Gastrocnemius medialis (tissue), 4 donors: ENCODE data around the gene PPFIA2. TPM values are rescaled to one million over a fixed set of nuclear protein-coding genes. Genes with fewer than 3 reads are reported as not detected.

Experiments used
- ATAC-seq, 2 donors: fragments of 150-250 bp; one replicate each; pipeline ENCODE4 v1.9.1; 2016
- DNase-seq, 2 donors: peaks; one replicate each; pipeline ENCODE4 v3.0.0-alpha.2; 2019
- H3K27ac ChIP-seq, 4 donors: fragments of 200-600 bp; sonication (generic); 1 replicate in 1 of 4; 2 replicates in 3 of 4; pipeline ENCODE4 v1.5.1; 2016 to 2018; ENCODE audit warnings: mild to moderate bottlenecking in 2 of 4, moderate library complexity in 1 of 4
- H3K27me3 ChIP-seq, 3 donors: fragments of 200-600 bp; sonication (generic) in 2 of 3; 1 replicate in 1 of 3; 2 replicates in 2 of 3; pipeline versions ENCODE4 v1.5.1 to v1.6.0; 2016 to 2019; ENCODE audit warnings: mild to moderate bottlenecking in 1 of 3, moderate library complexity in 1 of 3
- H3K36me3 ChIP-seq, 2 donors: fragments of 200-600 bp; sonication (generic) in 1 of 2; one replicate each; pipeline ENCODE4 v1.5.1; 2017 to 2018
- H3K4me1 ChIP-seq, 2 donors: fragments of 200-600 bp; sonication (generic) in 1 of 2; one replicate each; pipeline ENCODE4 v1.5.1; 2016 to 2017; ENCODE audit warnings: mild to moderate bottlenecking in 2 of 2
- H3K4me3 ChIP-seq, 4 donors: fragments of 200-600 bp; sonication (generic) in 3 of 4; 1 replicate in 1 of 4; 2 replicates in 3 of 4; pipeline ENCODE4 v1.5.1; 2016 to 2019; ENCODE audit warnings: mild to moderate bottlenecking in 2 of 4
- H3K9me3 ChIP-seq, 3 donors: fragments of 200-600 bp; sonication (generic) in 2 of 3; 1 replicate in 1 of 3; 2 replicates in 2 of 3; pipeline ENCODE4 v1.5.1; 2016 to 2019
- POLR2A ChIP-seq, 2 donors: fragments of 450-650 bp; IDR thresholded peaks; one replicate each; pipeline ENCODE4 v1.6.1; 2017; ENCODE audit warnings: antibody characterized with exemption in 2 of 2, mild to moderate bottlenecking in 2 of 2, moderate library complexity in 2 of 2
- in situ Hi-C, 4 donors: fragments of 200-750 bp; cut with MboI; loops; one replicate each; pipeline versions ENCODE4 v1.15.0 to v1.8.0; 2017; ENCODE audit warnings: low sequenced_read_pairs in 4 of 4
- intact Hi-C: fragments of 100-400 bp; cut with DNase I; formaldehyde crosslinking; loops from one replicate; pipeline ENCODE4 v1.15.1; 2023; ENCODE audit warnings: low total_unique reads
- total RNA-seq, 4 donors: library from RNA; depleted of rRNA; stranded (reverse); fragments of >200 nt; gene quantifications; one replicate each; pipeline versions ENCODE4 v1.1.0 to v1.2.3, GENCODE V29; 2016
- TF ChIP-seq, protein P1 (sequence below), 5 experiments: fragments of 450-650 bp in 3 of 5; fragments of 200-600 bp in 2 of 5; sonication (generic) in 2 of 5; IDR thresholded peaks in 4 of 5; conservative IDR thresholded peaks in 1 of 5; 1 replicate in 4 of 5; 2 replicates in 1 of 5; pipeline ENCODE4 v1.5.1; 2016 to 2019; ENCODE audit warnings: antibody characterized with exemption in 5 of 5, mild to moderate bottlenecking in 3 of 5, moderate library complexity in 3 of 5

Gene PPFIA2
- total RNA-seq, 4 donors from 2014 or later, result 0.04 TPM; not detected in 3

- Histone ChIP-seq H3K9me3 (no peaks in the 10 kb centered on the region), H3K4me1 (no peaks in the 10 kb centered on the region), H3K36me3 (peaks cover 0 to 4% of the 10 kb centered on the region in 2 donors), H3K27ac (no peak overlapping the region), H3K4me3 (no peak overlapping the region), H3K27me3 (no peaks in the 10 kb centered on the region)
- ATAC-seq, result no peak
- TF ChIP-seq, protein P1, sequence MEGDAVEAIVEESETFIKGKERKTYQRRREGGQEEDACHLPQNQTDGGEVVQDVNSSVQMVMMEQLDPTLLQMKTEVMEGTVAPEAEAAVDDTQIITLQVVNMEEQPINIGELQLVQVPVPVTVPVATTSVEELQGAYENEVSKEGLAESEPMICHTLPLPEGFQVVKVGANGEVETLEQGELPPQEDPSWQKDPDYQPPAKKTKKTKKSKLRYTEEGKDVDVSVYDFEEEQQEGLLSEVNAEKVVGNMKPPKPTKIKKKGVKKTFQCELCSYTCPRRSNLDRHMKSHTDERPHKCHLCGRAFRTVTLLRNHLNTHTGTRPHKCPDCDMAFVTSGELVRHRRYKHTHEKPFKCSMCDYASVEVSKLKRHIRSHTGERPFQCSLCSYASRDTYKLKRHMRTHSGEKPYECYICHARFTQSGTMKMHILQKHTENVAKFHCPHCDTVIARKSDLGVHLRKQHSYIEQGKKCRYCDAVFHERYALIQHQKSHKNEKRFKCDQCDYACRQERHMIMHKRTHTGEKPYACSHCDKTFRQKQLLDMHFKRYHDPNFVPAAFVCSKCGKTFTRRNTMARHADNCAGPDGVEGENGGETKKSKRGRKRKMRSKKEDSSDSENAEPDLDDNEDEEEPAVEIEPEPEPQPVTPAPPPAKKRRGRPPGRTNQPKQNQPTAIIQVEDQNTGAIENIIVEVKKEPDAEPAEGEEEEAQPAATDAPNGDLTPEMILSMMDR (IDR thresholded peaks at IDR 0.05 in 4 of 5, conservative IDR thresholded peaks at IDR 0.05 in 1 of 5), result no peak
- TF ChIP-seq POLR2A (IDR thresholded peaks at IDR 0.05), result no peak
- in situ Hi-C loops (loop anchor here in 1 of 4 donors (25.0 kb wide), 1 partner anchor 841 kb away; no protein-coding TSS in a partner anchor), intact Hi-C loops (no loop called here)
- no peak for DNase-seq
These were observed 505.8 kb downstream of the PPFIA2 start for GRCh38 chr12:81253360-81253759.

DNA sequence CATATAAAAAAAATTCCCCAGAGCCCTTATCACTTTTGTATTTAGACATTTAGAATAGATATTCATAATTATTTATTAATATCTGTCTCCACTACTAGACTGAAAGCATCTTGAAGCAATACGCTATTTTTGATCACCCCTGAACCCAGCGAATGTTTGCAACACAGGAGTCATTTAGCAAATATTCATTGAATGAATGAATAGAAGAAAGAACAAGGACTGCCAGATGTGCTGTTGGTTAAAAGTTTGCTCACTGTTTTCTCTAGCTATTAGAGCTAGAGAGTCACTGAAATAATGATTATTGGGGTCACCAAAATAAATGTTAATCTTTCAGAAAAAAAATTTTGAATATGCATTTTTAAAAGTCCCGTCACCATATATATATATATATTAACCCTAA, 506.9 kb downstream of the PPFIA2 start:
- intact Hi-C loops, result no loop called here
- Histone ChIP-seq H3K27me3 (no peaks in the 10 kb centered on the region), H3K36me3 (peaks cover 0 to 4% of the 10 kb centered on the region in 2 donors), H3K27ac (no peak overlapping the region), H3K4me3 (no peak overlapping the region), H3K4me1 (no peaks in the 10 kb centered on the region), H3K9me3 (no peaks in the 10 kb centered on the region)
- in situ Hi-C loops, result loop anchor here in 1 of 4 donors (25.0 kb wide), 1 partner anchor 840 kb away; no protein-coding TSS in a partner anchor
- no peak for ATAC-seq
- TF ChIP-seq, protein P1 (IDR thresholded peaks at IDR 0.05 in 4 of 5, conservative IDR thresholded peaks at IDR 0.05 in 1 of 5), result no peak
- TF ChIP-seq POLR2A (IDR thresholded peaks at IDR 0.05), result no peak
- DNase-seq, result no peak

DNA sequence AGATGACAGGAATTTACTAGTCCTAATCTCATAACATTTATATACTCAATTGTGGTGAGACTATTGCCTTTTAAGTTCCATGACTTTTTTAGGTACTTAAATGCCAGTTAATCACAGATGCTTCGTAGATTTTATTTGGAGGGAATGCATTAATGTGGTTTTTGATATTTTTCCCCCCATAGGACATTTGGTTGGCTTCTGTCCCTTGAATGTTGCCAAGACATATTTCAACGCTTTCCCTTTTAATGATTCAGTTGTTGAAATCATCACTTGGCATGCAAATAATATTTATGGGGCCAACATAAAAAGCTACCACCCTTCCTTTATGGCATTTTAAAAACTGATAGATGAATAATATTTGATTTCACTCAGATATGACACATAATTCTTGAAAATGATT, 509.2 kb downstream of the PPFIA2 start:
- Histone ChIP-seq H3K27me3 (no peaks in the 10 kb centered on the region), H3K4me3 (no peak overlapping the region), H3K27ac (no peak overlapping the region), H3K36me3 (no peaks in the 10 kb centered on the region), H3K9me3 (no peaks in the 10 kb centered on the region), H3K4me1 (no peaks in the 10 kb centered on the region)
- intact Hi-C loops (no loop called here), in situ Hi-C loops (loop anchor here in 1 of 4 donors (25.0 kb wide), 1 partner anchor 838 kb away; no protein-coding TSS in a partner anchor)
- ATAC-seq (no peak), DNase-seq (no peak)
- TF ChIP-seq, protein P1 (IDR thresholded peaks at IDR 0.05 in 4 of 5, conservative IDR thresholded peaks at IDR 0.05 in 1 of 5), result no peak
- TF ChIP-seq POLR2A (IDR thresholded peaks at IDR 0.05), result no peak

DNA sequence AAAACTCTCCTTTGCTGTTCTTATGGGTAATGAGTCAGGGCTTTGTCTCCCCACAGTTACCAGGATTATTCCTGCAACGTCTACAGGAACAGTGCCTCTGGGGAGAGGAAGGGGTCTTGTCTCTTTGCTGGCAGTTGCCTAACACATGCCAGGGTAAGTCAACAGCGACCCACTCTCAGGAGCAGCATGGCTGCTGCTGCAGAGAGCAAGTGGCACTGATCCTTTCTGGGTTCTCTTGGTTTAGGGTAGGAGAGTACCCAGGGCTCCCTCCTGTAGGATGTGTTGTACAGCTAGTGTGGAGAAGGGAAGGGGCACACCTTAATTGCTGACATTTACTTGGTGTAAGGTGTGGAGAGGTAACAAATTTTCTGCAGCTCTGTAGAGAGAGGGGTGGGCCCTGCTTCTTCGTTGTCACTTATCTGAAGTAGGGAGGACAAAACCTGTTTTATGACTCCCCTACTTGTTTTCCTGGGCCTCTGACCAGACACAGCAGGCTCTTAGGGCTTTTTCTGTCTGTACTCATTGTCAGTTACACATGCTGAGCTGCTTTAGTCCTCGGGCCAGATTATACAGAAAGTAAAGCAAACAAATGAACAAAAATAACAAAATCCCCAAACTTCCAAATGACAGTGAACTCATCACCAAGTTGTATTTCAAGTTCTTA, 513.1 kb downstream of the PPFIA2 start:
- ATAC-seq (no peak), DNase-seq (no peak)
- TF ChIP-seq, protein P1 (IDR thresholded peaks at IDR 0.05 in 4 of 5, conservative IDR thresholded peaks at IDR 0.05 in 1 of 5), result no peak
- TF ChIP-seq POLR2A (IDR thresholded peaks at IDR 0.05), result no peak
- Histone ChIP-seq H3K27me3 (no peaks in the 10 kb centered on the region), H3K27ac (no peak overlapping the region), H3K9me3 (no peaks in the 10 kb centered on the region), H3K4me1 (no peaks in the 10 kb centered on the region), H3K36me3 (no peaks in the 10 kb centered on the region), H3K4me3 (no peak overlapping the region)
- in situ Hi-C loops (no loop called here), intact Hi-C loops (no loop called here)
